Testis (tissue), 3 donors: Measurements from ENCODE around the gene ARF3. TPM values are rescaled to one million over a fixed set of nuclear protein-coding genes. Genes with fewer than 3 reads are reported as not detected.

ENCODE experiments used
- DNase-seq: peaks from one replicate; pipeline ENCODE4 v3.0.0-alpha.2; 2019
- H3K27ac ChIP-seq, 2 donors: fragments of 200-600 bp; sonication (generic); one replicate each; pipeline ENCODE4 v1.5.1; 2019
- H3K27me3 ChIP-seq: fragments of 200-600 bp; sonication (generic); one replicate; pipeline ENCODE4 v1.5.1; 2019
- H3K36me3 ChIP-seq: fragments of 200-600 bp; sonication (generic); one replicate; pipeline ENCODE4 v1.5.1; 2017; ENCODE audit warnings: low read depth; ENCODE audit errors: missing control alignments
- H3K4me1 ChIP-seq: fragments of 200-600 bp; sonication (generic); one replicate; pipeline ENCODE4 v1.5.1; 2019
- H3K4me3 ChIP-seq, 2 donors: fragments of 200-600 bp; sonication (generic); one replicate each; pipeline ENCODE4 v1.5.1; 2017 to 2019
- H3K9me3 ChIP-seq: fragments of 200-600 bp; sonication (generic); one replicate; pipeline ENCODE4 v1.5.1; 2017
- CTCF ChIP-seq, 3 experiments: fragments of 450-650 bp in 2 of 3; fragments of 200-600 bp in 1 of 3; sonication (generic) in 1 of 3; IDR thresholded peaks; one replicate each; pipeline ENCODE4 v1.5.1; 2016 to 2019; ENCODE audit warnings: antibody characterized with exemption in 3 of 3, mild to moderate bottlenecking in 2 of 3, moderate library complexity in 1 of 3
- POLR2A ChIP-seq: fragments of 450-650 bp; IDR thresholded peaks from one replicate; pipeline ENCODE4 v1.6.1; 2017; ENCODE audit warnings: antibody characterized with exemption, mild to moderate bottlenecking, moderate library complexity
- WGBS, 2 donors: methylation state at CpG; one replicate each; pipeline ENCODE4 v1.1.5; 2018; 5-methylcytosine and 5-hydroxymethylcytosine counted together
- intact Hi-C: fragments of 100-400 bp; cut with DNase I; formaldehyde crosslinking; loops from one replicate; pipeline ENCODE4 v1.15.1; 2023; ENCODE audit warnings: low total_unique reads
- polyA plus RNA-seq: library from polyadenylated mRNA; stranded (reverse); fragments of 350-450 nt; fragmentation: Illumina TruSeq; extraction: RNeasy Lipid Tissue Mini Kit (QIAGEN cat#74804); gene quantifications from one replicate; pipeline ENCODE4 v1.2.3, GENCODE V29; 2014; ENCODE audit warnings: low read depth, low replicate concordance; ENCODE audit not compliant: insufficient read depth
- total RNA-seq, 2 donors: library from RNA; depleted of rRNA; stranded (reverse); fragments of >200 nt; gene quantifications; one replicate each; pipeline ENCODE4 v1.2.3, GENCODE V29; 2016

Gene ARF3
- total and polyA plus RNA-seq, 3 donors from 2014 or later, result 78.3 to 134 (median 92.9) TPM

GRCh38 chr12:48973531-48973930 is 16.2 kb upstream of the ARF3 start:
- no peak for TF ChIP-seq CTCF (IDR thresholded peaks at IDR 0.05)
- no peak for TF ChIP-seq POLR2A
- Histone ChIP-seq H3K4me1 (peaks cover 15% of the 10 kb centered on the region), H3K4me3 (no peak overlapping the region), H3K36me3 (no peaks in the 10 kb centered on the region), H3K27me3 (no peaks in the 10 kb centered on the region), H3K9me3 (no peaks in the 10 kb centered on the region), H3K27ac (no peak overlapping the region)
- WGBS, 2 donors, result 33 to 45% methylated on average over 12 of the region's 12 CpGs
- DNase-seq, result no peak
- intact Hi-C loops, result no loop called here

GRCh38 chr12:48972952-48973483 is 15.7 kb upstream of the ARF3 start:
- TF ChIP-seq CTCF (IDR thresholded peaks at IDR 0.05) (no peak), POLR2A (no peak)
- Histone ChIP-seq H3K27me3 (no peaks in the 10 kb centered on the region), H3K9me3 (no peaks in the 10 kb centered on the region), H3K4me1 (peaks cover 12% of the 10 kb centered on the region), H3K36me3 (no peaks in the 10 kb centered on the region), H3K4me3 (no peak overlapping the region), H3K27ac (no peak overlapping the region)
- 33 to 57% methylated on average over 1 to 3 of the region's 3 CpGs for WGBS, 2 donors
- no peak for DNase-seq
- intact Hi-C loops, result no loop called here

GRCh38 chr12:48972213-48972951 is 15.1 kb upstream of the ARF3 start:
- no peak for DNase-seq
- intact Hi-C loops, result no loop called here
- no peak overlapping the region for H3K4me3 ChIP-seq

GRCh38 chr12:48970702-48971334 is 13.5 kb upstream of the ARF3 start:
- intact Hi-C loops, result no loop called here
- H3K36me3 ChIP-seq, result no peaks in the 10 kb centered on the region
- no peaks in the 10 kb centered on the region for H3K9me3 ChIP-seq
- H3K27ac ChIP-seq, result no peak overlapping the region
- no peaks in the 10 kb centered on the region for H3K27me3 ChIP-seq
- H3K4me1 ChIP-seq, result peaks cover 12% of the 10 kb centered on the region
- TF ChIP-seq CTCF (IDR thresholded peaks at IDR 0.05), result no peak
- no peak for TF ChIP-seq POLR2A
- no peak overlapping the region for H3K4me3 ChIP-seq
- DNase-seq, result no peak
- 23 to 30% methylated on average over 8 to 10 of the region's 10 CpGs for WGBS, 2 donors

More at GRCh38 chr12:48972213-48972951, 15.1 kb upstream of the ARF3 start:
- Histone ChIP-seq H3K36me3 (no peaks in the 10 kb centered on the region), H3K27ac (no peak overlapping the region), H3K9me3 (no peaks in the 10 kb centered on the region), H3K27me3 (no peaks in the 10 kb centered on the region), H3K4me1 (peaks cover 12% of the 10 kb centered on the region)
- WGBS, 2 donors, result 50 to 55% methylated on average over 7 to 23 of the region's 23 CpGs
- TF ChIP-seq POLR2A (no peak), CTCF (IDR thresholded peaks at IDR 0.05) (no peak)
